Aorta (tissue), 5 donors: ENCODE measurements around the gene SATB2. TPM values are rescaled to one million over a fixed set of nuclear protein-coding genes. Genes with fewer than 3 reads are reported as not detected.

Experiments used
- ATAC-seq: fragments of 200-7000 bp; cut with Tn5 transposase; one replicate; pipeline ENCODE4 v1.9.1; 2022; ENCODE audit warnings: moderate library complexity; ENCODE audit not compliant: low FRiP score
- DNase-seq, 2 donors: peaks; one replicate each; pipeline ENCODE4 v3.0.0-alpha.2; 2020
- H3K27ac ChIP-seq, 2 donors: one replicate each; pipeline ENCODE4 v1.5.1; 2013; ENCODE audit warnings: low read length in 2 of 2, mild to moderate bottlenecking in 2 of 2, moderate library complexity in 2 of 2, control low read depth in 1 of 2, inconsistent platforms in 1 of 2, low read depth in 1 of 2
- H3K27me3 ChIP-seq, 2 donors: one replicate each; pipeline ENCODE4 v1.6.1; 2013; ENCODE audit warnings: control low read depth in 1 of 2, low read length in 1 of 2, mild to moderate bottlenecking in 1 of 2, moderate library complexity in 1 of 2; ENCODE audit not compliant: insufficient read depth in 2 of 2, control insufficient read depth in 1 of 2
- H3K36me3 ChIP-seq, 2 donors: one replicate each; pipeline ENCODE4 v1.6.1; 2013; ENCODE audit warnings: control low read depth in 1 of 2, low read length in 1 of 2, mild to moderate bottlenecking in 1 of 2; ENCODE audit not compliant: insufficient read depth in 2 of 2, control insufficient read depth in 1 of 2
- H3K4me1 ChIP-seq, 2 donors: one replicate each; pipeline ENCODE4 v1.6.1; 2013; ENCODE audit warnings: low read length in 2 of 2, control low read depth in 1 of 2, mild to moderate bottlenecking in 1 of 2, moderate library complexity in 1 of 2; ENCODE audit not compliant: insufficient read depth in 2 of 2, control insufficient read depth in 1 of 2
- H3K4me3 ChIP-seq, 2 donors: one replicate each; pipeline ENCODE4 v1.5.1; 2013; ENCODE audit warnings: low read length in 2 of 2, control low read depth in 1 of 2, mild to moderate bottlenecking in 1 of 2
- H3K9me3 ChIP-seq: one replicate; pipeline ENCODE4 v1.6.1; 2013; ENCODE audit warnings: mild to moderate bottlenecking, low read length; ENCODE audit not compliant: control insufficient read depth
- WGBS, 2 donors: extraction: QIAGEN DNeasy Blood & Tissue Kit; methylation state at CpG; one replicate each; pipeline ENCODE4 v1.1.7; 2013; 5-methylcytosine and 5-hydroxymethylcytosine counted together
- intact Hi-C, 2 donors: fragments of 100-400 bp; cut with DNase I; formaldehyde crosslinking; loops; one replicate each; pipeline versions ENCODE4 v1.14.2 to v1.15.0; 2022
- polyA plus RNA-seq, 2 donors: library from polyadenylated mRNA; stranded (reverse); fragments of 200-250 nt; gene quantifications; one replicate each; pipeline ENCODE4 v1.2.3, GENCODE V29; 2013
- total RNA-seq, 2 donors: library from RNA; stranded (reverse); fragmentation: NEBNext Ultra II Directional; extraction: Animal tissue kit (Norgen Biotek cat#: 25700); gene quantifications; one replicate each; pipeline ENCODE4 v1.2.1, GENCODE V29; 2021
- donor health status: healthy with polysubstance abuse.
- donor health status: Bipolar disorder and iron deficiency.
- donor health status: DM: no; HTN: no; CAD: no.
- donor health status: DM: no; HTN: no; CAD: no.
- donor health status: DM: yes; HTN: yes; CAD: no.

The SATB2 gene
- total and polyA plus RNA-seq, 4 donors = 1.3 to 14.5 (median 5.9) TPM

- Histone ChIP-seq H3K36me3 (no peaks in the 10 kb centered on the region), H3K9me3 (no peaks in the 10 kb centered on the region), H3K4me3 (no peak overlapping the region), H3K27ac (no peak overlapping the region), H3K4me1 (peaks cover 0 to 7% of the 10 kb centered on the region in 2 donors), H3K27me3 (no peaks in the 10 kb centered on the region)
- 13 to 16% methylated on average over 3 of the region's 3 CpGs for WGBS, 2 donors
- intact Hi-C loops = no loop called here
- DNase-seq (no peak), ATAC-seq (no peak)
Measured at GRCh38 chr2:199306116-199306515, 151.6 kb downstream of the SATB2 start.

- DNase-seq (peak; percentile 70 to 76), ATAC-seq (peak; percentile 79)
- no peaks in the 10 kb centered on the region for H3K9me3 ChIP-seq
Measured at GRCh38 chr2:199303728-199304177, 154.0 kb downstream of the SATB2 start.

GRCh38 chr2:199302851-199303250, 154.9 kb downstream of the SATB2 start:
- Histone ChIP-seq H3K4me1 (peaks cover 0 to 7% of the 10 kb centered on the region in 2 donors), H3K27ac (no peak overlapping the region), H3K9me3 (no peaks in the 10 kb centered on the region), H3K27me3 (no peaks in the 10 kb centered on the region), H3K4me3 (no peak overlapping the region), H3K36me3 (no peaks in the 10 kb centered on the region)
- intact Hi-C loops = loop anchor here in 1 of 2 donors (5.0 kb wide), 1 partner anchor 154 kb away; the partner anchor contains the start of gene SATB2
- no peak for DNase-seq
- no peak for ATAC-seq
- WGBS, 2 donors = 73 to 77% methylated on average over 4 of the region's 4 CpGs

More at GRCh38 chr2:199303728-199304177, 154.0 kb downstream of the SATB2 start:
- Histone ChIP-seq H3K4me1 (peaks cover 0 to 7% of the 10 kb centered on the region in 2 donors), H3K4me3 (no peak overlapping the region), H3K27ac (peak overlapping the region; percentile 62 to 76), H3K36me3 (no peaks in the 10 kb centered on the region), H3K27me3 (no peaks in the 10 kb centered on the region)
- intact Hi-C loops = loop anchor here (2.0 to 5.0 kb wide), 2 partner anchors 153 to 154 kb away; partner anchors contain the start of gene SATB2 (in 2 of the 2)
- 27 to 28% methylated on average over 6 of the region's 6 CpGs for WGBS, 2 donors

- H3K4me1 ChIP-seq = no peaks in the 10 kb centered on the region
- H3K9me3 ChIP-seq = no peaks in the 10 kb centered on the region
- no peak overlapping the region for H3K27ac ChIP-seq
- ATAC-seq (no peak), DNase-seq (no peak)
- H3K27me3 ChIP-seq = no peaks in the 10 kb centered on the region
- H3K36me3 ChIP-seq = no peaks in the 10 kb centered on the region
- H3K4me3 ChIP-seq = no peak overlapping the region
- intact Hi-C loops = no loop called here
Measured at GRCh38 chr2:199288424-199288823, 169.3 kb downstream of the SATB2 start.

GRCh38 chr2:199282309-199282708, 175.4 kb downstream of the SATB2 start:
- no peaks in the 10 kb centered on the region for H3K36me3 ChIP-seq
- no peak for ATAC-seq

GRCh38 chr2:199279146-199279545, 178.6 kb downstream of the SATB2 start:
- Histone ChIP-seq H3K36me3 (no peaks in the 10 kb centered on the region), H3K4me1 (no peaks in the 10 kb centered on the region), H3K27ac (no peak overlapping the region), H3K9me3 (no peaks in the 10 kb centered on the region), H3K27me3 (no peaks in the 10 kb centered on the region), H3K4me3 (no peak overlapping the region)
- intact Hi-C loops = no loop called here
- no peak for ATAC-seq
- no peak for DNase-seq

More at GRCh38 chr2:199282309-199282708, 175.4 kb downstream of the SATB2 start:
- intact Hi-C loops = no loop called here
- DNase-seq = no peak
- Histone ChIP-seq H3K9me3 (no peaks in the 10 kb centered on the region), H3K4me3 (no peak overlapping the region), H3K4me1 (no peaks in the 10 kb centered on the region), H3K27ac (no peak overlapping the region), H3K27me3 (no peaks in the 10 kb centered on the region)
- 84% methylated on average over 3 of the region's 3 CpGs for WGBS, 2 donors

GRCh38 chr2:199278099-199278498, 179.6 kb downstream of the SATB2 start:
- Histone ChIP-seq H3K9me3 (no peaks in the 10 kb centered on the region), H3K4me1 (no peaks in the 10 kb centered on the region), H3K27me3 (no peaks in the 10 kb centered on the region), H3K4me3 (no peak overlapping the region), H3K36me3 (no peaks in the 10 kb centered on the region), H3K27ac (no peak overlapping the region)
- ATAC-seq (no peak), DNase-seq (no peak)
- intact Hi-C loops = no loop called here
- 68 to 71% methylated on average over 5 of the region's 5 CpGs for WGBS, 2 donors

- 21 to 22% methylated on average over 1 of the region's 1 CpG for WGBS, 2 donors
- no peaks in the 10 kb centered on the region for H3K4me1 ChIP-seq
- intact Hi-C loops = no loop called here
- no peak overlapping the region for H3K4me3 ChIP-seq
- H3K27ac ChIP-seq = no peak overlapping the region
- no peak for DNase-seq
- H3K27me3 ChIP-seq = no peaks in the 10 kb centered on the region
- H3K36me3 ChIP-seq = no peaks in the 10 kb centered on the region
- H3K9me3 ChIP-seq = no peaks in the 10 kb centered on the region
- ATAC-seq = no peak
Measured at GRCh38 chr2:199273042-199273511, 184.7 kb downstream of the SATB2 start.

GRCh38 chr2:199261936-199262335, 195.8 kb downstream of the SATB2 start:
- no peak overlapping the region for H3K4me3 ChIP-seq
- no peak for DNase-seq
- H3K27ac ChIP-seq = no peak overlapping the region
- ATAC-seq = no peak
- no peaks in the 10 kb centered on the region for H3K4me1 ChIP-seq
- H3K36me3 ChIP-seq = no peaks in the 10 kb centered on the region
- H3K9me3 ChIP-seq = peaks cover 6% of the 10 kb centered on the region
- intact Hi-C loops = no loop called here
- no peaks in the 10 kb centered on the region for H3K27me3 ChIP-seq
